Mesendoderm (in vitro differentiated cells): ENCODE measurements around the gene VWA2.

Experiments
- DNase-seq: peaks from one replicate; pipeline ENCODE4 v3.0.0; 2013
- H2AK5ac ChIP-seq: 2 replicates; pipeline ENCODE4 v1.6.1; 2013; ENCODE audit warnings: low read length, inconsistent platforms
- H2BK120ac ChIP-seq: 2 replicates; pipeline ENCODE4 v1.6.1; 2013; ENCODE audit warnings: low read depth, mild to moderate bottlenecking, low read length, moderate library complexity, mixed read lengths
- H2BK15ac ChIP-seq: replicated peaks from 2 replicates; pipeline ENCODE4 v1.6.1; 2013; ENCODE audit warnings: low read depth, mild to moderate bottlenecking, moderate library complexity
- H2BK5ac ChIP-seq: 2 replicates; pipeline ENCODE4 v1.6.1; 2013; ENCODE audit warnings: low read length, inconsistent platforms
- H3K18ac ChIP-seq: 2 replicates; pipeline ENCODE4 v1.6.1; 2013; ENCODE audit warnings: mild to moderate bottlenecking, low read length, mixed read lengths
- H3K23ac ChIP-seq: one replicate; pipeline ENCODE4 v1.6.1; 2013; ENCODE audit warnings: low read length
- H3K27ac ChIP-seq: 2 replicates; pipeline ENCODE4 v1.5.1; 2013; ENCODE audit warnings: low read depth, mild to moderate bottlenecking, inconsistent platforms, low read length, moderate library complexity
- H3K27me3 ChIP-seq: 2 replicates; pipeline ENCODE4 v1.6.1; 2013; ENCODE audit warnings: low read length, control low read depth, mild to moderate bottlenecking, inconsistent platforms; ENCODE audit not compliant: insufficient read depth, poor library complexity
- H3K36me3 ChIP-seq: 2 replicates; pipeline ENCODE4 v1.6.1; 2013; ENCODE audit warnings: low read length, inconsistent platforms; ENCODE audit not compliant: control insufficient read depth, insufficient read depth
- H3K4ac ChIP-seq: one replicate; pipeline ENCODE4 v1.6.1; 2013; ENCODE audit warnings: low read depth, mild to moderate bottlenecking, low read length, moderate library complexity
- H3K4me1 ChIP-seq: 2 replicates; pipeline ENCODE4 v1.6.1; 2013; ENCODE audit warnings: low read depth, low read length, inconsistent platforms; ENCODE audit not compliant: control insufficient read depth
- H3K4me2 ChIP-seq: 2 replicates; pipeline ENCODE4 v1.6.1; 2013; ENCODE audit warnings: low read length
- H3K4me3 ChIP-seq: 2 replicates; pipeline ENCODE4 v1.5.1; 2013; ENCODE audit warnings: mild to moderate bottlenecking, low read length
- H3K56ac ChIP-seq: one replicate; pipeline ENCODE4 v1.6.1; 2013; ENCODE audit warnings: low read length
- H3K79me1 ChIP-seq: 2 replicates; pipeline ENCODE4 v1.6.1; 2013; ENCODE audit warnings: low read length, inconsistent platforms
- H3K79me2 ChIP-seq: 2 replicates; pipeline ENCODE4 v1.6.1; 2013; ENCODE audit warnings: mild to moderate bottlenecking, low read length; ENCODE audit not compliant: control insufficient read depth, insufficient read depth
- H3K9ac ChIP-seq: 2 replicates; pipeline ENCODE4 v1.6.1; 2013; ENCODE audit warnings: low read length, inconsistent platforms
- H4K5ac ChIP-seq: one replicate; pipeline ENCODE4 v1.6.1; 2013; ENCODE audit warnings: low read length
- H4K8ac ChIP-seq: one replicate; pipeline ENCODE4 v1.6.1; 2013; ENCODE audit warnings: low read depth, mild to moderate bottlenecking, control low read depth, low read length, moderate library complexity
- WGBS: extraction: QIAGEN DNeasy Blood & Tissue Kit; methylation state at CpG from one replicate; pipeline ENCODE4 v1.1.7; 2013; ENCODE audit warnings: low lambda C conversion rate, missing lambda C conversion rate; ENCODE audit not compliant: insufficient coverage; ENCODE audit errors: extremely low coverage; 5-methylcytosine and 5-hydroxymethylcytosine counted together

The VWA2 gene

DNA sequence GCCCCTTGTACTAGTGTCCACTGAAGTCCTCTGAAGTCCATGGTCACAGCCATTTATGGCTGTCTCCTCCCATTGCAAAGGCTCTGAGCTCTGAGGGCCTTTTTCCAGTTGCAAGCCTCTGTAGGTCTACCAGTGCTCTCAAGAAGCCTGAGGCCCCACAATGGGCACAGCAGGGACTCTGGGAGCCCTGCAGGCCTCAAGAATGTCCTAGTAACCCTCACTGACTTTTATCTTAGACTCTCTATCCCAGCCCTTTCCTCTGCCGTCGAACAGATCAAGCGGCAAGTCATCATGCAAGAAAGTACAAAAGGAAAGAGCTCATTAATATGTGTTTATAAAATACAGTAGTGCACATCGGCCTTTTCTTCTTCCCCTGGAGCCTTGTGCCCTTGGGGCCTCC lies 23.4 kb downstream of the VWA2 start:
- H3K4me1 ChIP-seq = no peaks in the 10 kb centered on the region
- no peak overlapping the region for H3K56ac ChIP-seq
- no peak overlapping the region for H2AK5ac ChIP-seq
- no peak overlapping the region for H3K4me3 ChIP-seq
- H3K79me1 ChIP-seq = no peaks in the 10 kb centered on the region
- no peak overlapping the region for H3K27ac ChIP-seq
- H3K18ac ChIP-seq = no peak overlapping the region
- no peak overlapping the region for H2BK120ac ChIP-seq
- no CpG with 5 or more reads among the region's 4 CpGs for WGBS
- H3K9ac ChIP-seq = no peak overlapping the region
- peak; percentile 27 for DNase-seq
- H3K23ac ChIP-seq = no peak overlapping the region
- no peak overlapping the region for H3K4ac ChIP-seq
- H4K8ac ChIP-seq = no peak overlapping the region
- no peaks in the 10 kb centered on the region for H3K36me3 ChIP-seq
- no peaks in the 10 kb centered on the region for H3K79me2 ChIP-seq
- no peak overlapping the region for H2BK5ac ChIP-seq
- no peaks in the 10 kb centered on the region for H3K27me3 ChIP-seq
- H4K5ac ChIP-seq = no peak overlapping the region
- H3K4me2 ChIP-seq = no peak overlapping the region
- no peak overlapping the region for H2BK15ac ChIP-seq

GRCh38 chr10:114265392-114266053 lies 26.5 kb downstream of the VWA2 start:
- H3K4me3 ChIP-seq = no peak overlapping the region
- no peak overlapping the region for H3K9ac ChIP-seq
- no peak overlapping the region for H3K18ac ChIP-seq
- no peak overlapping the region for H3K23ac ChIP-seq
- H4K5ac ChIP-seq = no peak overlapping the region
- no CpG with 5 or more reads among the region's 6 CpGs for WGBS
- H3K4me1 ChIP-seq = no peaks in the 10 kb centered on the region
- no peak overlapping the region for H2AK5ac ChIP-seq
- no peak overlapping the region for H3K4ac ChIP-seq
- H3K36me3 ChIP-seq = no peaks in the 10 kb centered on the region
- no peaks in the 10 kb centered on the region for H3K79me2 ChIP-seq
- H3K27ac ChIP-seq = no peak overlapping the region
- no peak overlapping the region for H2BK120ac ChIP-seq
- no peaks in the 10 kb centered on the region for H3K79me1 ChIP-seq
- H3K27me3 ChIP-seq = no peaks in the 10 kb centered on the region
- no peak overlapping the region for H2BK15ac ChIP-seq
- no peak overlapping the region for H3K56ac ChIP-seq
- no peak overlapping the region for H4K8ac ChIP-seq
- no peak overlapping the region for H2BK5ac ChIP-seq
- no peak for DNase-seq
- H3K4me2 ChIP-seq = no peak overlapping the region

GRCh38 chr10:114266521-114266920 lies 27.5 kb downstream of the VWA2 start:
- H2BK15ac ChIP-seq = no peak overlapping the region
- H2BK5ac ChIP-seq = no peak overlapping the region
- no peak overlapping the region for H3K27ac ChIP-seq
- no peaks in the 10 kb centered on the region for H3K79me2 ChIP-seq
- H3K36me3 ChIP-seq = no peaks in the 10 kb centered on the region
- no peaks in the 10 kb centered on the region for H3K27me3 ChIP-seq
- no peak overlapping the region for H3K9ac ChIP-seq
- no peak overlapping the region for H3K4me3 ChIP-seq
- H3K4ac ChIP-seq = no peak overlapping the region
- H3K4me2 ChIP-seq = no peak overlapping the region
- WGBS = no CpG with 5 or more reads among the region's 5 CpGs
- no peak overlapping the region for H3K56ac ChIP-seq
- H2BK120ac ChIP-seq = no peak overlapping the region
- no peak overlapping the region for H4K5ac ChIP-seq
- no peaks in the 10 kb centered on the region for H3K79me1 ChIP-seq
- no peak overlapping the region for H4K8ac ChIP-seq
- H2AK5ac ChIP-seq = no peak overlapping the region
- no peaks in the 10 kb centered on the region for H3K4me1 ChIP-seq
- no peak for DNase-seq
- H3K18ac ChIP-seq = no peak overlapping the region
- no peak overlapping the region for H3K23ac ChIP-seq

DNA sequence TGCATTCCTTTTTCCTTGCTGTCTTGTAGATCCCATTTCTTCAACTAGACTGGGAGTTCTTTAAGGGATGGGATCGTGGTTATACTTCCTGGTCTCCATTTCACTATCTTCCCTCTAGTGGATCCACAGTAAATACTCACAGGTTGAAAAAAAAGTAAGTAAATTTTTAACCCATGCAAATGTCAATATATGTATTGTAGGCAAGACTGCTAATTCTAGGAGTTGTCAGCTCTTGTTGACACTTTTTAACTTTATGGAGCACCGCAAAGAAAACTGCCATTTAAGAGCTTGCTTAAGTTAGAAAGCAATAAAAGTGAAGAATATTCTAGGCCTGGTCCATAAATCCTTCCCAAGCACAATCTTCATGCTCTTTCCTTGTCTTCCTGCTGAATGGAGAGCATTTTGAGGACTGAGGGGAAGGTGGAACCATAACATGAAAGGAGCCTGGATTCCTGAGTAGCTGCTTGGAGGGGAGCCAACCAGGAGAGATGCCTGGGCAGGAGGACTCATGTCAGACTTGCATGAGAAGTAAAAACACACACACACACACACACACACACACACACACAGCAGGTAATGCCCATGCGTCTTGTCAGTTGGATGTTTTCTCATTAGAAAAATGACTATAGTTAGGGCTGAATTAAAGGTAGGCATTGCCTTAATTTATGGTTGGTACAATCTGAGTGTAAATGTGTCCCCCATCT lies 32.2 kb downstream of the VWA2 start:
- no peaks in the 10 kb centered on the region for H3K79me2 ChIP-seq
- H3K4ac ChIP-seq = no peak overlapping the region
- H3K4me1 ChIP-seq = no peaks in the 10 kb centered on the region
- H3K4me2 ChIP-seq = no peak overlapping the region
- no peaks in the 10 kb centered on the region for H3K79me1 ChIP-seq
- H2BK5ac ChIP-seq = no peak overlapping the region
- H2BK15ac ChIP-seq = no peak overlapping the region
- H3K9ac ChIP-seq = no peak overlapping the region
- H3K56ac ChIP-seq = no peak overlapping the region
- H3K27me3 ChIP-seq = no peaks in the 10 kb centered on the region
- no peak overlapping the region for H4K5ac ChIP-seq
- no peak overlapping the region for H2AK5ac ChIP-seq
- H3K23ac ChIP-seq = no peak overlapping the region
- no peak overlapping the region for H2BK120ac ChIP-seq
- no peak overlapping the region for H4K8ac ChIP-seq
- H3K18ac ChIP-seq = no peak overlapping the region
- no peak overlapping the region for H3K4me3 ChIP-seq
- no peak for DNase-seq
- WGBS = no CpG with 5 or more reads among the region's 3 CpGs
- H3K36me3 ChIP-seq = no peaks in the 10 kb centered on the region
- H3K27ac ChIP-seq = no peak overlapping the region

GRCh38 chr10:114271779-114272167 lies 32.7 kb downstream of the VWA2 start:
- no peaks in the 10 kb centered on the region for H3K36me3 ChIP-seq

More at GRCh38 chr10:114271779-114272167, 32.7 kb downstream of the VWA2 start:
- DNase-seq = no peak
- WGBS = no CpG with 5 or more reads among the region's 4 CpGs
- H4K8ac ChIP-seq = no peak overlapping the region
- H3K4me1 ChIP-seq = no peaks in the 10 kb centered on the region
- H2AK5ac ChIP-seq = no peak overlapping the region
- H3K4ac ChIP-seq = no peak overlapping the region
- H2BK120ac ChIP-seq = no peak overlapping the region
- H3K79me2 ChIP-seq = no peaks in the 10 kb centered on the region
- no peak overlapping the region for H2BK15ac ChIP-seq
- no peaks in the 10 kb centered on the region for H3K79me1 ChIP-seq
- H3K4me2 ChIP-seq = no peak overlapping the region
- H3K27ac ChIP-seq = no peak overlapping the region
- H3K9ac ChIP-seq = no peak overlapping the region
- no peak overlapping the region for H3K23ac ChIP-seq
- no peak overlapping the region for H3K18ac ChIP-seq
- H3K4me3 ChIP-seq = no peak overlapping the region
- H2BK5ac ChIP-seq = no peak overlapping the region
- no peak overlapping the region for H3K56ac ChIP-seq
- H3K27me3 ChIP-seq = no peaks in the 10 kb centered on the region
- no peak overlapping the region for H4K5ac ChIP-seq
